ENCODE measurements around the gene DMAP1. TPM values are rescaled to one million over a fixed set of nuclear protein-coding genes. Genes with fewer than 3 reads are reported as not detected.

Gene DMAP1
- total and polyA plus RNA-seq, 4 donors: 26.5 to 41.1 (median 35.1) TPM

- TF ChIP-seq CTCF (IDR thresholded peaks at IDR 0.05; ENCODE audit: control extremely low read depth, extremely low read depth): no peak
- Histone ChIP-seq H3K4me1 (ENCODE audit: control insufficient read depth in 5 of 5, insufficient read depth in 5 of 5, low read length in 5 of 5) (peaks cover 3 to 20% (median 10%) of the 10 kb centered on the region in 5 donors), H3K4me3 (no peak overlapping the region), H3K27me3 (ENCODE audit: control insufficient read depth in 3 of 3, insufficient read depth in 3 of 3, low read length in 2 of 3) (no peaks in the 10 kb centered on the region), H3K36me3 (ENCODE audit: control insufficient read depth in 4 of 4, insufficient read depth in 4 of 4, low read length in 4 of 4) (peaks cover 0 to 11% (median 4%) of the 10 kb centered on the region in 4 donors), H3K9ac (ENCODE audit: insufficient read depth in 1 of 2, low read length in 2 of 2) (no peak overlapping the region), H3K9me3 (ENCODE audit: control insufficient read depth in 4 of 4, insufficient read depth in 3 of 4, low read length in 3 of 4) (no peaks in the 10 kb centered on the region), H3K27ac (ENCODE audit: low read depth in 1 of 2, low read length in 1 of 2) (no peak overlapping the region)
- DNase-seq: no peak
- 95 to 97% methylated on average over 5 of the region's 5 CpGs for WGBS, 2 donors
- ATAC-seq (ENCODE audit: insufficient read depth, low FRiP score): no peak
These were observed 22.5 kb downstream of the DMAP1 start for GRCh38 chr1:44235808-44236207.

GRCh38 chr1:44236490-44237272 is 23.4 kb downstream of the DMAP1 start:
- no peak for TF ChIP-seq CTCF (IDR thresholded peaks at IDR 0.05; ENCODE audit: control extremely low read depth, extremely low read depth)
- Histone ChIP-seq H3K27me3 (ENCODE audit: control insufficient read depth in 3 of 3, insufficient read depth in 3 of 3, low read length in 2 of 3) (no peaks in the 10 kb centered on the region), H3K36me3 (ENCODE audit: control insufficient read depth in 4 of 4, insufficient read depth in 4 of 4, low read length in 4 of 4) (peaks cover 0 to 11% (median 3%) of the 10 kb centered on the region in 4 donors), H3K4me1 (ENCODE audit: control insufficient read depth in 5 of 5, insufficient read depth in 5 of 5, low read length in 5 of 5) (peaks cover 3 to 20% (median 10%) of the 10 kb centered on the region in 5 donors), H3K4me3 (no peak overlapping the region), H3K27ac (ENCODE audit: low read depth in 1 of 2, low read length in 1 of 2) (no peak overlapping the region), H3K9me3 (ENCODE audit: control insufficient read depth in 4 of 4, insufficient read depth in 3 of 4, low read length in 3 of 4) (no peaks in the 10 kb centered on the region), H3K9ac (ENCODE audit: insufficient read depth in 1 of 2, low read length in 2 of 2) (no peak overlapping the region)
- 90 to 96% methylated on average over 8 of the region's 8 CpGs for WGBS, 2 donors
- no peak for ATAC-seq (ENCODE audit: insufficient read depth, low FRiP score)
- DNase-seq: no peak

- no peak overlapping the region for H3K9ac ChIP-seq (ENCODE audit: insufficient read depth in 1 of 2, low read length in 2 of 2)
- ATAC-seq (ENCODE audit: insufficient read depth, low FRiP score): no peak
- no peaks in the 10 kb centered on the region for H3K27me3 ChIP-seq (ENCODE audit: control insufficient read depth in 3 of 3, insufficient read depth in 3 of 3, low read length in 2 of 3)
These were observed 24.6 kb downstream of the DMAP1 start for GRCh38 chr1:44237721-44238457.

More at GRCh38 chr1:44237721-44238457, 24.6 kb downstream of the DMAP1 start:
- Histone ChIP-seq H3K36me3 (ENCODE audit: control insufficient read depth in 4 of 4, insufficient read depth in 4 of 4, low read length in 4 of 4) (peaks cover 0 to 11% (median 3%) of the 10 kb centered on the region in 4 donors), H3K4me1 (ENCODE audit: control insufficient read depth in 5 of 5, insufficient read depth in 5 of 5, low read length in 5 of 5) (peaks cover 3 to 20% (median 10%) of the 10 kb centered on the region in 5 donors), H3K4me3 (no peak overlapping the region), H3K9me3 (ENCODE audit: control insufficient read depth in 4 of 4, insufficient read depth in 3 of 4, low read length in 3 of 4) (no peaks in the 10 kb centered on the region), H3K27ac (ENCODE audit: low read depth in 1 of 2, low read length in 1 of 2) (no peak overlapping the region)
- peak; percentile 52 to 69 (median 58) for DNase-seq
- no peak for TF ChIP-seq CTCF (IDR thresholded peaks at IDR 0.05; ENCODE audit: control extremely low read depth, extremely low read depth)
- 45 to 69% methylated on average over 33 of the region's 33 CpGs for WGBS, 2 donors

Measured in lung (tissue), 12 donors.